NCI-H1930 (cell line): ENCODE results near the gene MRPL50.

Source experiments
- DNase-seq, 2 experiments: peaks; one replicate each; lab custom pipeline; 2025; lab: John Stamatoyannopoulos, UW

MRPL50 gene

DNA sequence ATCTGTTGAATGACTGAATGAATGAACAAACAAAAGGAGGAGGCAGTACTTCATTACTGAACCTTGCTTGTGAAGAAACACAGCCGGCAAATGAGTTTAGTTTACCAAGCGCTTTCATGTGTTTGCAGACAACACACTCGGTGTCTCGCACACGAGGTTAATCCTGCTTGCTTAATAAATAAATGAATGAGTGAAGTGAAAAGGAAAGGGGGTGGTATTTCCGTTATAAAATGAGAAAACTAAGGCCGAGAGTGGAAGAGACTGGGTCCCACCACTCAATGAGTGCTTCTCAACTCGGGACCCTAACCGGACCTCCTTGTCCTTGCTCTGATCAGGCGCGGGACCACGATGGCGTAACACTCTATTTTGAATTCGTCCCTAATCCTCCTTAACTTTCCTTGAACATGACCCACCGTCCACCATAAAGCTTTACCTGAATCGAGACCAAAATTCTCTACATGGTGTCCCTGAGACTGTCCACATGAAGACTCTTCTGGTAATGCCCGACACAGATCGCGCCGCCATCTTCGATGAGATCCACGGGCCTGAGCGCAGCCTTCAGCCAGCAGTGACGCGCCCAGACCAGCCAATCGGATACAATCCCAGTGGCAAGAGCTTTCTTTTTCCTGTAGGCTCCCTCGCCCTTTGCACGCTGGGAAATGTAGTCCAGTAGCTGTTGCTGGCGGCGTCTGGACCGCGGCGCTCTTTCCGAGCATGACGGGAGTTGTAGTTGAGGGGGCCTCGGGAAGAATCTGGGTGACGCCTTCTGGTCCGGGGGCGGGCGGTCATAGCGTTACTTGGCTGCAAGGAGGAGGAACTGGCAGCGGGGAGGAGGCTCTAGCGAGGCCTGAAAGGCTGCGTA lies at the start of gene MRPL50, which contains the start of gene ZNF189:
TSS of gene MRPL50 (minus strand) at position 551 of the 862 bp plus-strand sequence. CDS start at position 525, 26 bp downstream.
TSS of gene ZNF189 (plus strand) at position 784 of the 862 bp plus-strand sequence. CDS start 306 bp downstream, outside the sequence.
- DNase-seq = peak; percentile 93

DNA sequence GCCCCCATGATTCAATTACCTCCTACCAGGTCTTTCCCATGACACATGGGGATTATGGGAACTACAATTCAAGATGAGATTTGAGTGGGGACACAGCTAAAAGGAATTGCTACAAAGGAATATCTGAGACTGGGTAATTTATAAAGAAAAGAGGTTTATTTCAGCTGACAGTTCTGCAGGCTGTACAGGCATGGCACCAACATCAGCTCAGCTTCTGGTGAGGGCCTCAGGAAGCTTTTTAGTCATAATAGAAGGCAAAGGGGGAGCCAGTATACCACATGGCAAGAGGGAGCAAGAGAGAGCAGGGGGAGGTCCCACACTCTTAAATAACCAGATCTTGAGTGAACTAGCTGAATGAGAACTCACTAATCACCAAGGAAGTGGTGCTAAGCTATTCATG lies 48.3 kb upstream of the MRPL50 start:
- DNase-seq = no peak

DNA sequence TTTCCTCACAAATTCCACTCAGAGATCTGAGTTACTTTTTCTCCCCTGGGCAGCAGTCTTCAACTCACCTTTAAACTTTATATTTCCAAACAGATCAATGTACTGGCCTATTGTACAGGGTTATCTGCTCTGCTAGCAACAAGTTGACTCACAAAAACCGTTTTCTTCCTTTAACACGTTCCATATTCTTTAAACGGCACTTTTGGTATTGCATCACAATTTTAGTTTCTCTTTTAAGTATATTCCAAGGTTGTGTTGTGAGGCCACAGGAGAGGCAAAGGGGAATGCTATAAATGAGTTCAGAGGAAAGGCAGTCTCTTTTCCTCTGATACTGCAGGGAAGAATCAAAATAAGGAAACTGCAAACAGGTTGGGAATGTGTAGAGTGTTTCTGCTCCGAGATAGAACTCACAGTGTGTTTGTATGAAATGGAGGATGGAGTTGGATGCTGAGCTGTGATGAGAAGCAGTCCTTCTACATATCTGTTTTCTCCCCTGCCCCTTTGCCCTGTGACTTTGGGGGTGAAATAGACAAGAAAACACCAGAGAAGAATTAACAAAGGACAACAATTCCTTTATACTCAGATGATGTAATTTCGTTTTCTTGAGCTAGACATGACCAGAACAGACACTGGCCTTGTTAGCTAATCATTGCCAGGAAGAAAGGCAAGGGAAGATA lies 47.1 kb upstream of the MRPL50 start:
- DNase-seq = no peak

DNA sequence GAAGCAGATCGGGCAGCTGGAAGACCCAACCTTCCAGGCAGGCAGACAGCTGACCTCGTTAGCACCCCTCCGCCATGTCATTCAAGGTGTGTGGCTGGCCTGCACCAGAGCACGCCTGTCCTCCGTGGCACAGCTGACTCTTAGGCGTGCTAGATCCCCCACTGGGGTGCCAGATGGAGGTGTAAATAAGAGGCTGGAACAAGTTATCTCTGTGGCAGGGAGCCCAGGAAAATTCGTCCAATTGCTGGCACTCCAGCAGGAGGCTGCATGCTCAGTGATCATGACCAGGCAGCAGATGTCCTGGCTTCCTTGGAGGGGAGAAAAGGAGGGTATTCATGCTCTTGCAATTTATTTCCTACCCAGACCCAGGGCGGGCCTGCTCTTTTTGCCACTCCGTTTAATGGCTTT lies 45.0 kb upstream of the MRPL50 start:
- no peak for DNase-seq

DNA sequence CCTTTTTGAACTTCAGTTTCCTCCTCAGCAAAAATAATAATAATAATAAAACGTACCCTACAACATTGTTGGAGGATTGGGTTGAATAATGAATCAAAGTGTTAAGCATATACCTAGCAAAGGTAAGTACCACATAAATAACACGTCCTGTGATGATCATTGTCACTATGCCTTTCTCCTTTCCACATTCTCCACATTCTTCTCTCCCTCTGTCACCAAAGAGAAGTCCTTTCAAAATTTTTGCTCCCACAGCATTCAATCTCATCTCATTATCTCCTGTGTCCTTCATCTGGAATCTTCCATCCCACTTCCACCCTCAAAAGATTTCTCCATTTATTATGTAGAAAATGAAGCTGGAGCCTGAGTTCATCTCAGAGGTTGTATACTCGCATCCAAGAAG lies 44.3 kb upstream of the MRPL50 start:
- DNase-seq = no peak

DNA sequence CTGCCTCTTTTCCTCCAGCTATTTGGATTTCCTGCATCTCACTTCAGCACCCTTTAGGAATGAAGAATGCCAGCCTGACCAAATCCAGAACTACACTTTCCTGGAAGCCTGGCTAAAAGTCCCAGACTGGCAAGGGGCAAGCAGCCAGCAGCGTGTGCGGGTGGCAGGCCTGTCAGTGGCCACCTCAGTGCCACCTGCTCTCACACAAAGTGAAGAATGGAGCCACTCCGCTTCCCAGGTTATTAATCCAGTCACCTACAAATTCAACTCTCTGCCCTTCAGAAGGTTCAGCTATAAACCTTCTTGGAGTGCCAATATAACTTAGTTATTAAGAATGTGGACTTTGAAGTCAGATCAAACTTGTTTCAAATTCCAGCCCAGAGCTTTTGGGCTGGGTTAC lies 43.9 kb upstream of the MRPL50 start:
- DNase-seq = no peak

DNA sequence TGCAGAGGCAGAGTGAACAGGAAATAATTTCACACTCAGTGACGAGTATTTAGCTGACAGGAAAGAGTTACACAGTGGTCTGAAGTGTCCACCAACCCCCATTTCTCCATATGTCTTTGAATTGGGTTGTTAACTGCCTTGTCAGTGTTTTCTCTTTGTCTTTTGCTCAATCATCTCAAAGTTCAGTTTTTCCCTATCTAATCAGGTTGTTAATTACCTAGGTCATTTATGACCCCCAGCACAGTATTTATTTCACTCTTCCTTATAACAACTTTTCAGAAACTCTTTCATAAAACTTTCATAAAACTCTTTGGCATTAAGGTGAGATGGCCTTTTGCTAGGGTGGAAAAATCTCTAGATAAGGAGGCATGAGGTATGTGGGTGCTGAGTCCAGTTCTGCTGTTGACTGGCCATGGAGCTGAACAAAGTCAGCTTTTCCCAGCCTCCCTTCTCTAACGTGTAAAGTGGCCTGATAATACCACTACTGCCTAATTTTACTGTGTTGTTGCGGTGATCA lies 42.4 kb upstream of the MRPL50 start:
- DNase-seq = no peak

DNA sequence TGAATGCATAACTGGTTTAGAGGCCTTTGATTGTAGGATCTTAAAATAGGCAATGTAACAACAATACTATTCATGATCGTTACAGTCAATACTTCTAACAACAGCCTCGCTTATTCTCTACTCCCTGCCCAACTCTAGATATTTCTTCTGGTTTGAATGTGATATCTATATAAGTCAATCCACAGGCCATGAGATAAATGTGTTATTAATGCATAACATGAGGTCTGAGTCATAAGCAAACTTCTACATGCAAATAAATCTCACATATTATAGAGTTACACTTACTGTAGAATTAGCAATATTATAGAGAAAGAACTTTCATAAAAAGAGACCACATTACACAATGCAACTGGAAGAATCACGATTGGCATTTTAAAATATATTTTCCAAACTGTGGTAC lies 40.1 kb upstream of the MRPL50 start:
- DNase-seq = no peak

DNA sequence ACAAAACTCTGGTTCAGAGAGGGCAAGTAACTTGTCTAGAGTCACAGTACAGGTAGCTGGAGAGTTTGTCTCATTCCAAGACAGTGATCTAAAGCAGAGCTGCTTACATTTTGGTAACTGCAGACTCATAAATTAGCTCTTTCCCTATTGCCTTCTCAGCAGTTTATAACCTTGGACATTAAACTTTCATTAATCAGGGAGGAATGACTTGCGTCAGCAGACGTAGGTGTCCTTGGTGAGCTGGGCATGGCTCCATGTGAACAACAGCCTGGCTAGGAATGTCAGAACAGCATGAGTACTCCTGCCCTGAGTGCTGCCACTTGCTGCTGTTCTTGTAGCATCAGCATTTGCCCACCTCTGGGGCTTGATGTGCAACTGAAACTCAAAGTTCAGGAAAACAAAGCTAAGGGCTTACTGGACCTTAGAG lies 39.4 kb upstream of the MRPL50 start:
- no peak for DNase-seq

DNA sequence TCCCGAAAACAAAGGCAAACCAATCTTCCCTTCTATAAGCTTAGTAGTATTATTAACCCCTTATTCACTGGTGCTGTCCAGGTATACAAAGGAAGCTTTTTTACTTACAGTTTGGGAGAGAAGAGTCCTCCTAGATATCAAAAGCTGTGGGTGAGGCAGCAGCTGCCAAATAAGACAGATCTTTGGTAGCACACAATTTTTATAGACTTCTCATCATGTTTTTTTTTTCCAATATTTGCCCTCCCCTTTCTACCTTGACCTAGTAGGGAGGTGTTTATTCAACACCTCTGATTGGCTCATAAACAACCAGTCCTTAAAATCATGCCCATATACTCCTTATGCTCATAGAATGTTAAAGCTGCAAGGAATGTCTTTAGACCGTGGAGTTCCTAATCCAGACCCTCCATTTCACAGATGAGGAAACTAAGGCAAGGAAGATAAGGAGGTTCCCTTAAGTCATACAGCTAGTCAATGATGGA lies 37.2 kb upstream of the MRPL50 start, which contains the start of gene ALDOB:
TSS of gene ALDOB (minus strand) at position 174 of the 479 bp plus-strand sequence. CDS start 4,887 bp downstream, outside the sequence.
- no peak for DNase-seq

DNA sequence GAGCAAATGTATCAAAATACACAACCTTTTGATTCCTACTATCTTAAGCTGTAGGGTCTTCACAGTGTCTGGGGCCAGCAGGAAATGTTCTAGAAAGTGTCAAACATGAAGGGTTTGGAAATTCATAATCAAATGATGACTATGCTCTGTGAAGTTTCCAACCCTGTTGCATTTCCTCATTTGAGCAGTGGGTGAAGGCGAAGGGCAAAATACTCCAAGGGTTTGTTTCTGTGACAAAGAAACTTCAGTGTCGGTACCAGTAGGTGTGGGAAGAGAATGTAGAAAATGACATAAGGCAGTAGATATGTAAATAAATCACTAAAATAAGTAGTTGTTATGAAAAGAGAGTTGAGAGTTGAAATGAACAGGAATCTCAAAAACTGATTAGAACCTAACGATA lies 36.6 kb upstream of the MRPL50 start:
- DNase-seq = no peak

DNA sequence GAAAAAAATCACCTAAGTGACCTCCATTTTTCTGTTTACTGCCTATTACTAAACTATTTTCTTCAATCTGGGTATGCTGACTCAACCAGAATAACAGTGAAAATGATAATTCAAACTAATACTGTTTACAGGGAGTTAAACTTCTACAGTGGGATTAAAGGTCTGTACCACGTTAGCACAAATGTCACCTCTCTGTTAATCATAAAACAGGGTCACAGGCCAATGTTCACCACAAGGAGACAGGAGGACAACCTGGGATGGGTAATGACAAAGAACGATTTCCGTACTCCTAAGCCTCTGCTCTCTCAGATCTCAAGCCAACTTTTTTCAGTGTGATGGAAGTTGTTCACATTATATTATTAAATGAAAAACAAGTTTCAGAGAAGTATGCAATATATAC lies 34.8 kb upstream of the MRPL50 start:
- no peak for DNase-seq

DNA sequence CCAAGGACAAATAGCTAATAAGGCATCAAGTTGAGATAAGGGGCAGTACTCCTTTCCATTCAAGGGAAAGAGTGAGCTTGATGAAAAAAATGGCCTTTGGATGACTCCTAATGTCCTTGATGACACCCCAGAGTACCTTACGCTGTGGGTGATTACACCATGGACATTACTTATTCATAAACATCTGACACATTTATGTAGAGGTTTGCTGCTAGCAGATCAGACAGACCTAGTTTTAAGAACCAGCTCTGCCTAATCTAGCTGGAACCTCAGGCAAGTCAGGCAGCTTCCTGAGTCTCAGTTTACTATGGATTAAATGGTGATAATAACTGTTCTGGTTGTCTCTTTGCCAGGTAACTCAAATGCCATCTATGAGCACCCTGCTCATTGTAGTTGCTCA lies 34.3 kb upstream of the MRPL50 start:
- DNase-seq = no peak

DNA sequence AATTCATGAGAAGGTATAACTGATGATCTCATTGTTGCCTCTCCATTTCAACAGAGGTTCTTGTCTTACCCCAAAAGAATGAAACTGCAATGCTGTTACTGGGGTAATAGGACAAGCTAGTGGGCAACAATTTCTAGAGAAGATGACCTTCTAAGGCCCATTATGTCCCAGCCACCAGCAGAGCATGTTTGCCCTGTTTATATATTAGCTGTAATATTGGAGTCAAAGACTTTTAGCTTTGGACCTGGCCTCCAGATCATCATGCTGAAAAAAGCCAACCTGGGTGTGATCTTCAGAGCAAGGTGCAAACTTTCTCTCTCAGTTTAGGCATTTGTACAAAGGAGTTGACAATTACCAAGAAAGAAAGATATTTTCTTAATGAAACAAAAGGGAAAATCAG lies 33.8 kb upstream of the MRPL50 start:
- DNase-seq = no peak

DNA sequence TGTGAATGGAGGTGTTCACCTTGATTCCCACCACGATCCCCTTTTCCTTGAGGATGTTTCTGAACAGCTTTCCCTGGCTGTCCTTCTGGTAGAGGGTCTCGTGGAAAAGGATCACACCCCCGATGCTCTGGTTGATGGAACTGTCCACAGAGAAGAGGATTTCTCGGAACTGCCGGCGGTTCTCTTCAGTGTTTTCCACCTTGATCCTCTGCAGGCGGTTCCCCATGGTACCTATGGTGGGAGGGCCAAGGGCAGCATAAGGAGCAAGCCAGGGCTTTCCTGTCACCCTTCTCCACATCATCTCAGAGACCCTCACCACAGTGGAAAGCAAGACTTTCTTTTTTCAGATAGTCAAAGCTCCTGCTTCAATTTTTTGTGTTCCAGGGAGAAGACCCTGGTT lies 31.3 kb upstream of the MRPL50 start:
- DNase-seq = no peak

DNA sequence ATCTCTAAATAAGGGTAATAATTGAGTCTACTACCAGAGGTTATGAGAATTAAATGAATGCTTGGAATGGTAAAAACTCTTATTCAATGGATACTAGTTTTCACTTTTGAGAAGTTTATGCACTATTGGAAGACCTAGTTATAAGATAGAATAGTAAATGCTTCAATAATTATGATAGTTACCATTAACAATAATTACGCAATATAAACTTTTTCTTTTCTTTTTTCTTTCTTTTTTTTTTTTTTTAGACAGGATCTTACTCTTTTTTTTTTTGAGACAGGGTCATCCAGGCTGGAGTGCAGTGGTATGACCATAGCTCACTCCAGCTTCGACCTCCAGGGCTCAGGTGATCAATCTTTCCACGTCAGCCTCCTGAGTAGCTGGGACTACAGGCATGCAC lies 30.5 kb upstream of the MRPL50 start:
- DNase-seq = no peak

DNA sequence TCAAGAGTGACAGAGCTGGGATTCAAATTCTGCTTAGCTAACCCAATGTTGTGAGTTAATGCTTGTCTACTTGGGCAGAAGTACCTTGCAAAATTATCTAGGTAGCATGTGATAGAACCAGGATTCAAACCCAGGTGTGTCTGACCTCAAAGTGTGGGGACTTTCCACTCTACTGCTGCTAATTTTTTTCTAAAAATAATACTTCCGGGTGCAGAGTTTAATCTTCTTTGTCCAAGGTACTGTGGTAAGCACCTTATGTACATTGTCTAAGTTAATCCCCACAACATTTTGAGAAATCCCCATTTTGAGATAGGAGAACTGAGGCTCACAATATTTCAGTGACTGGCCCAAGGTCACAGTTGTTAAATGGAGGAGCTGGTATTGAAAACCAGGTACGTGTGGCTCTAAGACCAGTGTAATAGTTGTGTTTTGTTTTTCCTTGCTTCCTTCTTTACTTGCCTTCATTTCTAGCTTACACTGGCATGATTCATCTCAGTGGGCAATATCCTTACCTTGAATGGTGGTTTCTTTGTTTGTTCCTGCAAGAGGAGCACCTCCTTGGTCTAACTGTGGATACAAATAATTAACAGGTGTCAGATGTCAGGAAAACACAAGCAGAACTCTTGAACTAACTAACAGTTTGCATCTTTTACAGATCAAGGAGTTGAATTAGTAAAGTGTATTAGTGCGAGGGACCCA lies 29.7 kb upstream of the MRPL50 start:
- DNase-seq = no peak

DNA sequence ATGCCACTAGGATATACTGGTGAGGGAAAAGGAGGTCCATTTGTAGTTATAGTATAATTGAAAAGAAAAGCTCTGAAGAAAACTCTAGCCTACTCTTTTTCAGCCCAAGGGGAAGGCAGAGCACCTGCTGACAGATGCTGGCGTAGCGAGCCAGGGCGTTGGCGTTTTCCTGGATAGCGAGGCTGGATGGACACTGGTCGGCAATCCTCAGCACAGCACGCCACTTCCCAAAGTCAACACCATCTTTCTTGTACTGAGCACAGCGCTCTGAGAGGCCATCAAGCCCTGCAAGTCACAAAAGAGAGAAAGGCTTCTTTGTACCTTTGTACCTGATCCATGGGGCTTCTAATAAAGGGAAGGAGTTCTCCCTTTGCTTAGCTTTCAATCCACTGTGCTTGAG lies 28.9 kb upstream of the MRPL50 start:
- no peak for DNase-seq

DNA sequence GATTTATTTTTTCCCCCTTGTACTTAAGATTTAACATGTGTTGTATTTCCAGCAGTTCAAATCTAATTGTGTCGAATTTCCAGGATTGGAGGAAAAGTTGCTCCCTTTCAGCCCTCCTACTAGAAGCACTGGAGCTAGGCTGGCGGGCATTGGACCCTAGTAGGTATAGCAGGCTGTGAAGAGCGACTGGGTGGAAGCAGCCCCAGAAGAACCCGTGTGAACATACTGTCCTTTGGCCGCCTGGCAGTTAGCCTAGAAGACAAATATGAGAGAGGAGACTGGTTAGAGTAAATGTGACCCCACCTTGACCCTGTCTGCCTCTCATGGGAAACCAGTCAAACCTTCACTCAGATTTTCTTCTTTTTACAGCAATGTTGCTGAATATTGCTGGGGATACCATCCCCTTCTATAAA lies 23.2 kb upstream of the MRPL50 start:
- no peak for DNase-seq

DNA sequence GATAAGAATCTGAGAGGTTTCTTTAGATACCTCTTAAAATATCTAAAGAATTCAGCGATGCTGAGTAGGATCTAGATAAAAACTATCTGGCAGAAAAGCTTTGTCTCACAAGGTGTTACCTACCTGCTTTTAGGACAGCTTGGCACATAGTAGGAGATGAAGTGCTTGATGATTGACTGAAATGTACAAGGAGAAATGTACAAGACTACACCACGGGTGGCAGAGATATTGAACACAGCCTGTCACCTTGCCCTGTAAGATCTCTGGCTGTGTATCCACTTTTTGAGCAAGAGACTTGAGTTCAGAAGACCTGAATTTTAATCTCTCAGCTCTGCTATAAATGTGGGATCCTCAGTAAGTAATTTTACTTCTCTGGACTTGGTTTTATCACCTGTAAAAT lies 21.4 kb upstream of the MRPL50 start:
- DNase-seq = no peak

DNA sequence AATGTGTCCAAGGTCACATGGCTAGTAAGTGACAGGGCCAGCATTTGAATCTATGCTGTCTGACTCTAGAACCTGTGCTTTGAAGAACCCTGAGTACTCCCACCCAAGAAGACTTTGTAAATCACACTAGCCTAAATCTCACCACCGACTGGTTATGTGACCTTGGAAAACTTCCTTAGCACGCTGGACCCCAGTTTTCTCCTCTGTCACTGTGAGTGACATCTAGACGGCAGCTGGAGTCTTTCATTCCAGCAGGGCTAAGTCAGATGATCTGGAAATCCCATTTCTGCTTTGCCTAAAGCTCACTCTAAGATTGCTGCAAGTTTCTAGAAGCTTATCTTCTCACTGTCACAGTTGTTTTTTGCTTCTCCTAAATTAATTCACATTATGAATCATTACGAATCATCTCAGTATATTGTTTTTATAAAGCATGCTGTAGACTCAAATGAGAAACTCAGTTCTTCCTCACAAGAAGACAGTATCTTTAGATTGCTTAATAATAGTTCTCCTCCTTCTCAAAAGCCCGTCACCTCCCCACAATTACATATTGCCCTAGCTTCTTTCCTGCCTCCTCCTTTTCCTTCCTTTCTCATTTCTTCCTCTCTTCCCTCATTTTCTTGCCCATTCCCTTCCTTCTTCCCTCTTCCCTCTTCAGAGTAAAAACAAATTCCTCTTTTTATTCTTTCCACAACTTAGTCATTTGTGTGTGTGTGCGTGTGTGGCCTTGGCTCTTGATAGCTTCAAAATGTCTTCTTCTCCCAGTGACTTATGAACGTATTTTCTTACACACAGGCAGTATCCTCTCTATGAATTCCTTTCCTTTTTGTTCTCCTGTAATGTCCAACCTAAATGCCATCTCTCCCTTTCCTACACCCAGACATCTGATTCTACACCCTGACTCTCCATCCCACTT lies 20.4 kb upstream of the MRPL50 start:
- DNase-seq = no peak
